Measurements from ENCODE around the gene INTS7.
"Not testable (repeated sequence)": the region's sequence is repeated elsewhere in the genome, so short reads cannot be mapped to it uniquely, and the experiment has no call there.

DNA sequence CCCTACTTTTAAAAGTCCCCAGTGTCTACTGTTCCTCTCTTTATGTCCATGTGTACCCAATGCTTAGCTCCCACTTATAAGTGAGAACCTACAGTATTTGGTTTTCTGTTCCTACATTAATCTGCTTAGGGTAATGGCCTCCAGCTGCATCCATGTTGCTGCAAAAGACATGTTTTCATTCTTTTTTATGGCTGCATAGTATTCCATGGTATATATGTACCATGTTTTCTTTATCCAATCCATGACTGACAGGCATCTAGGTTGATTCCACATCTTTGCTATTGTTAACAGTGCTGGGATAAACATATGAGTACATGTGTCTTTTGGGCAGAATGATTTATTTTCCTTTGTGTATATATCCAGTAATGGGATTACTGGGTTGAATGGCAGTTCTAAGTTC lies 12.4 kb downstream of the INTS7 start:
- TF ChIP-seq EZH2phosphoT487 (IDR thresholded peaks at IDR 0.05; ENCODE audit: low read depth, severe bottlenecking, unreplicated experiment), result not testable (repeated sequence)
- TF ChIP-seq, protein P1, sequence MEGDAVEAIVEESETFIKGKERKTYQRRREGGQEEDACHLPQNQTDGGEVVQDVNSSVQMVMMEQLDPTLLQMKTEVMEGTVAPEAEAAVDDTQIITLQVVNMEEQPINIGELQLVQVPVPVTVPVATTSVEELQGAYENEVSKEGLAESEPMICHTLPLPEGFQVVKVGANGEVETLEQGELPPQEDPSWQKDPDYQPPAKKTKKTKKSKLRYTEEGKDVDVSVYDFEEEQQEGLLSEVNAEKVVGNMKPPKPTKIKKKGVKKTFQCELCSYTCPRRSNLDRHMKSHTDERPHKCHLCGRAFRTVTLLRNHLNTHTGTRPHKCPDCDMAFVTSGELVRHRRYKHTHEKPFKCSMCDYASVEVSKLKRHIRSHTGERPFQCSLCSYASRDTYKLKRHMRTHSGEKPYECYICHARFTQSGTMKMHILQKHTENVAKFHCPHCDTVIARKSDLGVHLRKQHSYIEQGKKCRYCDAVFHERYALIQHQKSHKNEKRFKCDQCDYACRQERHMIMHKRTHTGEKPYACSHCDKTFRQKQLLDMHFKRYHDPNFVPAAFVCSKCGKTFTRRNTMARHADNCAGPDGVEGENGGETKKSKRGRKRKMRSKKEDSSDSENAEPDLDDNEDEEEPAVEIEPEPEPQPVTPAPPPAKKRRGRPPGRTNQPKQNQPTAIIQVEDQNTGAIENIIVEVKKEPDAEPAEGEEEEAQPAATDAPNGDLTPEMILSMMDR (IDR thresholded peaks at IDR 0.05; ENCODE audit: poor library complexity), result not testable (repeated sequence)
